ENCODE results near the gene GRIN2C.
"Not testable (repeated sequence)": the region's sequence is repeated elsewhere in the genome, so short reads cannot be mapped to it uniquely, and the experiment has no call there.

Gene GRIN2C

GRCh38 chr17:74859459-74860228 lies at the start of gene GRIN2C:
GRIN2C (minus strand) TSS chr17:74859885; CDS start chr17:74855092, 4,793 bp downstream.
- DNase-seq (ENCODE audit: low read depth in 2 of 2) = no peak

- not testable (repeated sequence) for DNase-seq (ENCODE audit: low read depth in 2 of 2)
Measured at GRCh38 chr17:74909097-74909496, 49.4 kb upstream of the GRIN2C start.

GRCh38 chr17:74907012-74907411 lies 47.3 kb upstream of the GRIN2C start:
- DNase-seq (ENCODE audit: low read depth in 2 of 2) = no peak

- DNase-seq (ENCODE audit: low read depth in 2 of 2) = not testable (repeated sequence)
Measured at GRCh38 chr17:74906214-74906793, 46.6 kb upstream of the GRIN2C start.

GRCh38 chr17:74904687-74905409 lies 45.2 kb upstream of the GRIN2C start:
- DNase-seq (ENCODE audit: low read depth in 2 of 2) = no peak

- no peak for DNase-seq (ENCODE audit: low read depth in 2 of 2)
Measured at GRCh38 chr17:74903671-74904070, 44.0 kb upstream of the GRIN2C start.

GRCh38 chr17:74903034-74903433 lies 43.3 kb upstream of the GRIN2C start:
- no peak for DNase-seq (ENCODE audit: low read depth in 2 of 2)

GRCh38 chr17:74901353-74902135 lies 41.9 kb upstream of the GRIN2C start:
- DNase-seq (ENCODE audit: low read depth in 2 of 2) = no peak

GRCh38 chr17:74900208-74900607 lies 40.5 kb upstream of the GRIN2C start:
- DNase-seq (ENCODE audit: low read depth in 2 of 2) = no peak

GRCh38 chr17:74898376-74898946 lies 38.8 kb upstream of the GRIN2C start:
- DNase-seq (ENCODE audit: low read depth in 2 of 2) = no peak

GRCh38 chr17:74893936-74894671 lies 34.4 kb upstream of the GRIN2C start:
- DNase-seq (ENCODE audit: low read depth in 2 of 2) = no peak

GRCh38 chr17:74892974-74893911 lies 33.6 kb upstream of the GRIN2C start, which contains the start of gene FADS6:
FADS6 (minus strand) TSS chr17:74893633; CDS start chr17:74893595, 38 bp downstream.
- DNase-seq (ENCODE audit: low read depth in 2 of 2) = no peak

- DNase-seq (ENCODE audit: low read depth in 2 of 2) = no peak
Measured at GRCh38 chr17:74892013-74892841, 32.5 kb upstream of the GRIN2C start.

- DNase-seq (ENCODE audit: low read depth in 2 of 2) = no peak
Measured at GRCh38 chr17:74890554-74890953, 30.9 kb upstream of the GRIN2C start.

- no peak for DNase-seq (ENCODE audit: low read depth in 2 of 2)
Measured at GRCh38 chr17:74888469-74888868, 28.8 kb upstream of the GRIN2C start.

GRCh38 chr17:74883241-74883745 lies 23.6 kb upstream of the GRIN2C start:
- DNase-seq (ENCODE audit: low read depth in 2 of 2) = no peak

- no peak for DNase-seq (ENCODE audit: low read depth in 2 of 2)
Measured at GRCh38 chr17:74882517-74883240, 23.0 kb upstream of the GRIN2C start.

- no peak for DNase-seq (ENCODE audit: low read depth in 2 of 2)
Measured at GRCh38 chr17:74881073-74881472, 21.4 kb upstream of the GRIN2C start.

Measured in stimulated activated CD8-positive, alpha-beta memory T cell treated with anti-CD3 and anti-CD28 coated beads, Interleukin-15, amount 100 ng/mL, for 48 hours (primary cell).